ENCODE measurements around the gene DERA.
"Not testable (repeated sequence)": the region's sequence is repeated elsewhere in the genome, so short reads cannot be mapped to it uniquely, and the experiment has no call there.

Gene DERA

DNA sequence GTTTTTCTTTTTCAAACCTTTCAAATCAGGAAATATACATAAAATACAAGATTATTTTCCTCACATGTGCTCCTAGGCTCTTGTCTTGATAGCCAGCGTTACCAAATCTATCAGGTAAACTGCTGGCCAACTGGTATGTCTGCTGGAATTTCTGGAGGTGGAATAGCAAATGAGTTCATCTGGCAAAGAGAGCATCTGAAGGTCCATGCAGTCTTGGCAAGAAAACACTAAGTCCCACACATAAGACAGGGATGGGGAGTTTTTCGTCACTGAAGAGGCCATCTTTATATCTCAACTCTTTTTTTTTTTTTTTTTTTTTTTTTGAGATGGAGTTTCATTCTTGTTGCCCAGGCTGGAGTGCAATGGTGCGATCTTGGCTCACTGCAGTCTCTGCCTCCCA is 60.1 kb downstream of the DERA start:
- DNase-seq, result no peak

DNA sequence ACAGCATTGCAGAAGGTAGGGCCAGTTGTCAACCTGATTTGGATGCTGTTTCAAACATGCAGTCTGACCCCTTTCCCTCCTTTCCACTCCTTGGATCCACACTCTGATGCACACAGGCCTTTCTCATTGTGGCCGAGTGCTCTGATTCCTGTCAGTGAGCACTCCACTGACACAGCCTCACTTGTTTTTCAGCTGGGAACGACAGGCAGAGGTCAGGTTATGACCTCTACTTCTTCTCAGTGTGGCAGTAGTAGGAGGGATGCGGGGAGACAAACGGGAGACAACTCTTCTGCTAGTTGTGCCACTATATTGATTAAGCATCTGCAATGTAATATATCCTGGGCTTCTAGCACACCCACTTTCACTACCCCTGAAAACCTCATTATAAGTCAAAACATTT is 61.8 kb downstream of the DERA start:
- no peak for DNase-seq

DNA sequence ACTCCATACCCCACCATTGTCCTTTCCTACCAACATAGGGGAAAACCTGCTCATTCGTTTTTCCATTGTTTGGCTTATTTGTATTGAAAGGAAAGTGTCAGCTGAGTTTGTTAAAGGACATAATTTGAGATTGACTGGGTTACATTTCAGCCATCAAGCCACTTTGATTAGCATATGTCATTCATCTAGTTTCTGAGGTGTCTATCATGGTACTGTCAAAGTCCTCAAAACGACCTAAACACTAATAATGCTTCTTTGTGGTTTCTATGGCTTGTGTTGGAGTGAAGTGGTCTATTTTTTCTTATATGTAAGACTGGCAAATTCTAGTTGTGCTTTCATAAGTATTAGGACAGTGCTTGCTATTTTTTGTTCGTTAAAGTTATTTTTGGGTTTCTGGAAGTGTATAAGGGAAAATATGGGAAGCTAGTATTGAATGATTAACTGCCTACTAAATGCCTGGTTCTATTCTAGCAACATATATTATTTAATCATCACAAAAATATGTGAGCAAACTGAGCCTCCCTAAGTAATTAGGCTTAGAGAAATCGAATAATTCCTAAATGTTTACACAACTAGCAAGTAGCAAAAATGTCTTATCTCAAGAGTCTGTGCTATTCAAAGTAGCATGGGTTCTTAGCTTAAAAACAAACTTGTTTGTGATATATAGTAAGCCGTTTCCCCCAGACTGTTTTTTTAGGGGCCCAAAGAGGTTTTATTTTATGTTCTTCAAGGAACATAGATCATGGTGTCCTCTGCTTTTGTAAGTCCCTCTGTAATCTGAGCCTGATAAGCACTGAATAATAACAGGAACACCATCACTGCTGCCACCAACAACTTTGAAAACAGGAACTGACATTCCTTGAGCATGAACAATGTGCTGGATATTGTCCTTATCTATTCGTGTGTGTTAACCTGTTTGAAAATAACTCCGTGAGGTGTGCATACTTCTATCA is 67.1 kb downstream of the DERA start:
- no peak for DNase-seq

DNA sequence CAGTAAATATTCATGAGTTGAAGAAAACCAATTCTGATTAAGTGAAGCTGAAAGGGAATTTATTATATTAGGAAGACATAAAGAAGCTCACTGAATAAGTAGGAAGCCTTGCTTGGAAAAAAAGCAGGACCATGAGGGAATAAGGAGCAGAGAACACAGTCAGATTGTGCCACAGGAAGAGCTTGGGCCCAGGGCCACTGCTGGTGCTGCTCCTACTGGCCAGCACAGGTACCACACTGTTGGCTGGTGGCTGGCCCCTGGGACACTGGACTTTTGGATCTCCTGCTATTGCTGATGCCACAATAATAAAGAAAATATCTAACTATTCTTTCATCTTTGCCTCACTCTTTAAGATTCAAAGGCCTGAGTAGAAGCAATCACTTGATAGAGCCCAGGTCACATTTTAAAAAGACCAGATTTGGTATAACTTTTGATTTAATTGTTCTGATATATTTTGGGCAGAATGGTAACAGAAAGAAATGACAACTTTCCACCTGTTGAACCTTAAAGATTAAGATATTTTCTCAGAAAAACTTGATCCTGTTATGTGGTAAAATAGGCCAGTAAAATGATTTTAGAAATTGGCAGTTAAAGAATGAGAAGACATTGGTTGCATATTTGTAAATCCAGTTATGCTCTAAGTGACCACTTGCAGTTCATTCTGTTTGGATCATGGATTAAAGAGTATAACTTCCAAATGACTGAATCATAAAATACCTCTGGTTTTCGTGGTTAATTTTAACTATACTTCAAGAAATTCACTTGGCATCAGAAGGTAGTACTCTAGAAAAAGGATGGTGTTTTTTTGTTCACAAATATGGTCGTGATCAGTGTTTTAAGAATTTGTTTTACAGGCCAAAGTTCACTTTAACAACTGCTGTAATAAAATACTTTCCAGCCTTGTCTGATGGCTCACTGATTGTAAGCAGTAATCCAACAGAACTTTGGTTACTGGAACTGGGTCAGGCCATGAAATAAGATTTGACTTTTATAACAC is 68.3 kb downstream of the DERA start:
- no peak for DNase-seq

DNA sequence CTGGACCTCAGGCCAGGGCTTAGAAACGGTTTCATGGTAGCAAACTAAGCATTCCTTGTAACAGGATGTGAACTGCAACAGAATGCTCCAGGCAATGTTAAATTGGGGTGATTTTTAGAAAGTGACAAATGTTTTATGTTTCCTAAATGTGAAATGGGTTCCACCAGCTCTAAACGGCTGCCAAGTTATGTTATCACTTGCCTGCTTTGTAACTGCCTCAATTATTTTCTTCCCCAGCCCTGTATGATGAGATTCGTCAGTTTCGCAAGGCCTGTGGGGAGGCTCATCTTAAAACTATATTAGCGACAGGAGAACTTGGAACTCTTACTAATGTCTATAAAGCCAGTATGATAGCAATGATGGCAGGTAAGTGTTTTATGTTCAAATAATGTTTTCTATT is 70.9 kb downstream of the DERA start:
- no peak for DNase-seq

DNA sequence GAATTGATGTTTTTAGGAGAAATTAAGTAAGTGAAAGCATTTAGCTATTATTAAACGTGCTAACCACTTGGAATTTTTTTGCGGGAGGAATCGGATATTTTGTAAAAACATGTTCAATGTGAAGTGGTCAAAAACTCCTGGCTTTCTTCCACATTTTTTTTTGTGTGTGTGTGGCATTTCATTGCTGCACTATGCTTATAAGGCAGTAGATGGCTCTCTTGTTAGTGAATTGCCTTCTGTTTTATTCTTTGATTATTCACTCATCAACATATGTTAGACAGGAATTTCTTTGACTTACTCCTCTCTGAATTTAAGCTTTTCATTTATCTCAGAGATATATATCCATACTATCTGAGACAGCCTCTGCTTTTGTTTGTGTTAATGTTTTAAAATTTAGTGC is 71.3 kb downstream of the DERA start:
- no peak for DNase-seq

DNA sequence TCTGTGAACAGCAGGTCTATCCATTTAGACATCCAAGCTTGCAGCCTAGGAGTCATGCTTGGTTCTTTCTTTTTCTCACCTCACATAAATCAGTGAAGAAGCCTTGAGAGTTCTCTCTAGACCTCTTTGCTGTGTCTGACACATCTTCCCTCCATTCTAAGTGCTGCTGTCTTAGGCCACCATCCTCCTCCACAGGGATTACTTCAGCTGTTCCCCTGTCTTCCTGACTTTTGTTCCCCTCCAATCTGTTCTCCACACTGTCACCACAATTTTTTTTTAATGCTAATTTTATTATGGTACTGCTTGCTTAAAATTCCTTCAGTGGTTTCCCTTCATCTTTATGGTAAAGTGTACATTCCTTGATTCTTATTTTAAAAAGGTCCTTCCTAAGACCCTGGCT is 71.8 kb downstream of the DERA start:
- no peak for DNase-seq

DNA sequence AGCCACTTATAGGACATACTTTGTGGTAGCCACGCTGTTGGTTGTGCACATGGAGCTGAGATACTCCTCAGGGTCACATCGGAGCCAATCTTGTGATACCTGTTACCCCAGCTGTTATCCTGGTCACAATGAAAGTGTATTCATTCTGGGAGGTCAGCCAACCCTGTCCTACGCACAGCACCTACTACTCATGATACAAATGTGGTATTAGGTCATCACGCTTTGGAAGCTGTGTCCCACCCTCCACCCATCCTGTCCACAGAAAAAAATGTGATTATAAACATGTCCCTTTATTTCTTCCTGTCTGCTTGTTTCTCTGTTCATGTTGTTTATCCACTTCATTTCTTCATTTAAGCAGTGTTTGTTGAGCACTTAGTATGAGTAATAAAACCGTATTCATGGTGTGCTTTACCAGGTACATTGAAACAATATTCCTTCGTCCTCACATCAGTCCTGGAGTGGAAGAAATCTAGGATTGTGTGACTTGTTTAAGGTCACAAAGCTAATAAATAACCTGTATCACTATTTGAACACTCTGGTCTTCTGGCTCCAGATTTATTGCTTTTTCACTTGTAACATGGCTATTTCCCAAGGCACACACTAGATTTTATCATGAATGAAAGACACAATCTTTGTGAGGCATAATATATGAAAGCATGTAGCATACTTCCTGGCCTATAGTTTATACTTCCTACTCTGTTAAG is 73.1 kb downstream of the DERA start:
- DNase-seq, result no peak

DNA sequence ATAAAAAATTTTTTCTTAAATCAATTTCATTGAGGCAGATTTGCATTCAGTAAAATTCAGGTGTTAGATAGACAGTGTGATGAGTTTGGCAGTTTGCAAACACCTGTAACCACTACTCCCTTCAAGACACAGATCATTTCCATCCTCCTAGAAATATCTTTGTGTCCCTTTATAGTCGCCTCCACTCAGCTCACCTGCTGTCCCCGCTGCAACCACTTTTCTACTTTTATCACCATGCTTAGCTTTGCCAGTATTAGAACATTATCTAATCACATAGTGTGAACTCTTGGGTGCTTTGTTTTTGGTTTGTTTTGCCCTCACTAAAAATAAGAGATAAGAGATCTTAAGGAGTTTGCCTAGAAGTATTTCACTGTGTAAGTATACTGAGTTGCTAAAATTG is 73.8 kb downstream of the DERA start:
- DNase-seq, result no peak

DNA sequence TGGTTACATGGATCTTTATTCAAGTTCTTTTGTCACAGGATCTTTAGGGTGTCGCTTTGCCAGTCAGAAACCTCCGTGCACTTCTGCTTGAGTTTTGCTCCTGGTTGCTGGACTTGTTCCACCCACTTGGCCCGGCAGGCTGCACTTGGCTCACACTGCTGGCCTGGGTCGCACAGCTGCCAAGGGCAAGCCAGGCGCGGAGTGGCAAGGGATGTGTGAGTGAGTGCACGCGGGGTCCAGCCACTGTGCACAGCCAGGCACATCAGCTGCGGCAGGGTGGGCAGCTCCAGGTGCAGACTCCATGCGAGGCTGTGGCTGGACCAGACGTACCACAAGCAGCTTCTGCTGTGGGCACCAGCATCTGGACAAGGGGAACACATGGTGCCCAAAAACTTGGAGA is 76.6 kb downstream of the DERA start:
- no peak for DNase-seq

DNA sequence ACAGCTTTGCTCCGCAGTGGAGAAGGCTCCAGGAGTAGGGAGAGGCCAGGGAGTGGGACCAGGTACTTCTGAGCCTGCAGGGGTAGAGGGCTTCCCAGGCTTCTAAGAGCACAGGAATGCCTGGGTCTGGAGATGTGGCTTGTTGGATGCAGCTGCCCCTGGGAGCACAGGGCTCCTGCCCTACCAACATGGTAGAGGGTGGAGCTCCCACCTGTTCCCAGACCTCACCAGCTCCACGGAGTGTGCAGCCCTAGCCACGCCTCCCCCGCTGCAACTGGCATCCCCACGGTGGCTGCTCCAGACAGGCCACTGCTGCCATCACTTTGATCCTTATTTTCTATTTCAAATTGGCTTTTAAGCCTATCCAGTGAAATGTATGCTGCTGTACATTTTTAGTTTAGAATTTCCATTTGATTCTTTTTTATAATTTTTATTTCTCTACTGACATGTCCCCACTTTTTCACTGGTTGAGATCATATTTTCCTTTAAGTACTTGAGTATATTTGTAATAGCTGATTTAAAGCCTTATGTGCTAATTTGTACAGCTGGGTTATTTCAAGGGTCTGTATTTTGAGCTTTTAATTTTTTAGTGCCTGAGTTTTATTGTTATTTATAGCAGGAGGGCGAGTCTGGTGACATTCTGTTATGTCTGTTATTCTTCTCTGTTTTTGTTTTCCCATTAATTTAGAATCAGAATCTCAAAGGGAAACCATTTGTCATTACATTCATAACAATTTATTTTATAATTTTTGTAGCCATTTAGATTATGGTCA is 78.0 kb downstream of the DERA start:
- DNase-seq, result no peak

DNA sequence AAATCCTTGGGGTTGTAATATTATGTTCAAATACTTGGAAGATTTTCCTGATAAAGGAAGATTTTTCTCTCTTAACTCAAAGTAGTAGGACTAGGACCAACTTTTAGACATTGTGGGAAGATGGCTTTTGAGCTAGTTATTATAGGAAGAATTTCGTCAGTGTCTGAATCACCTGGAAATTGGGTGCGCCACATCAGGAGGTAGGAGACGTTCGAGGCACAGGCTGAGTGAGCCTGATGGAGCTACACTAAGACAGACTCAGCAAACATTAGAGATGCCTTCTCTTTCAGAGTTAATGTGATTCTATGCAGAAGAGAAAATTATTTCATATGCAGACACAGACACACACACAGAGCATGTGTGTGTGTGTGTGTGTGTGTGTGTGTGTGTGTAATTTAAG is 84.7 kb downstream of the DERA start:
- DNase-seq, result no peak

DNA sequence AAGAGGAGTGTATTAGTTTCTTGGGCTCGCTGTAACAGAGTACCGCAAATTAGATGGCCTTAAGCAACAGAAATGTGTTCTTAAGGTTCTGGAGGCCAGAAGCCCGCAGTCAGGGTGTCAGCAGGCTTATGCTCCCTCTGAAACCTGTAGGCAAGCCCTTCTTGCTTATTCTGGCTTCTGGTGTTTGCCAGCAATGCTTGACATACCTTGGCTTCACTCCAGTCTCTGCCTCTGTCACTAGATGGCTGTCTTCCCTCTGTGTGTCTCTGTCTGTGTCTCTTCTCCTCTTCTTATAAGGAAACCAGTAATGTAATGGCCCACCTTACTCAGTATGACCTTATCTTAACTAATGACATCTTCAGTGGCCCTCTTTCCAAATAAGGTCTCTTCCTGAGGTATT is 85.1 kb downstream of the DERA start:
- no peak for DNase-seq

DNA sequence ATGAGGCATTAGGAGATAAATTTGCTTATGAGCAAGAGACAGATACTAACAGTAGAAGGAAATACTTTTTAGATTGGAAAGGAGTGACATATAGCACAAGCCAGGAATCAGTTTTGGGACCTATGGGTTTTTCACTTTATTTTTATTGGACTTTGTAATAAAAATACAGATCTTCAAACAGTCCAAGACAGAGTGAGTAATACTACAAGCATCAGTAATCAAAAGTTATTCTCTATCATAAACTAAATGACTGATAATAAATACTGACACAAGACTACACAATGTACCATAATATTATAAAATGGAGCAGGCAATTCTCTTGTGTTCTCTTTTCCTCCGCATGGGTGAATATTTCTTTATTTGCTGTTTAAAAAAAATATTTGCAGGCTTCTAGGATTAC is 85.8 kb downstream of the DERA start:
- DNase-seq, result no peak

DNA sequence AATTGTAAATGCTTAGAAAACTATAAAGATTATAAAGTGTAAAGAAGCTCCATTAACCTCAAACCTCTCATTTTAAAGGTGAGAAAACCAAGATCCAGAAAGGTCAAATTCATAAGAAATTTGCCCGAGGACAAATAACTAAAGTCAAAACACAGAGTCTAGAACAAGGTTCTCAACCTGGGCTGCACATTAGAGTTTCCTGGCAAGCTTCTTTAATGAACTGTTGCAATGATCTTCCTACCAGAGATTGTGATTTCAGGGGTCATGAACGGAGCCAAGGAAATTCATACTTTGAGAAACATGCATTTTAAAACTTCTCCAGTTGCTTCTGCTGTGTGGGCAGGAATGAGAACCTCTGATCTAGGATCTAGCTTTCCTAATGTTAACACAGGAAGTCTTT is 86.8 kb downstream of the DERA start:
- no peak for DNase-seq

DNA sequence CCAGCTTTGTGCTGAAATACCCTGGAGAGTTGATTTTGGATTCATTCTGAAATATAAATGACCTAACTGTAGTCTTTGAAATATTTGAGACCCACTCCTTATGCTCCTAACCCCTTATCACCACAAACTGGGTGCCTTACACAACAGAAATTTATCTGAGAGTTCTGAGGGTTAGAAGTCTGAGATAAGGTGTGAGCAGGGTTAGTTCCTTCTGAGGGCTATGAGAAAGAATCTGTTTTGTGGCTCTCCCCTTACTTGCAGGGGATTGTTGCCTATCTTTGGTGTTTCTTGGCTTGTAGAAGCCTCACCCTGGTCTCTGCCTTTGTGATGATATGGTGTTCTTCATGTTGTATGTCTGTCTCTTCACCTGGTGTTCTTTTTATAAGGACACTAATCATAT is 91.7 kb downstream of the DERA start:
- no peak for DNase-seq

DNA sequence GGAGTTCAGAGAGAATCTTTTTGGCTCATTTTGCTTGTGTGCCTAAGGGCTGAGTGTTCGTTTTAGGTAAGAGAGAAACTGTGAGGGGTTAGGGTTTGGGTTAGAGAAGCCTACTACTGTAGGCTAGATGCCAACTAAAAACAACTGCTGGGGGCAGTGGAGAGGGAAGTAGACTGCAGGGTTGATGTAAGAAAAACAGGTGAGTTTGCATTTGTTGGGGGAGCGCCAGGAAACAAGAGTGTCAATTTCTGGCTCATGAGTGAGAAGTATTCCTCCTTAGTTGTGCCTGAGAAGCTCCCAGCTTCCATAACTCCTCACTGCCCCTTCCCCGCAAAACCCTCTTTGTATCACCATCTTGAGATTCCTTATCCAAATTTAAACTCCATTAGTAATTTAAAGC is 92.3 kb downstream of the DERA start:
- DNase-seq, result no peak

DNA sequence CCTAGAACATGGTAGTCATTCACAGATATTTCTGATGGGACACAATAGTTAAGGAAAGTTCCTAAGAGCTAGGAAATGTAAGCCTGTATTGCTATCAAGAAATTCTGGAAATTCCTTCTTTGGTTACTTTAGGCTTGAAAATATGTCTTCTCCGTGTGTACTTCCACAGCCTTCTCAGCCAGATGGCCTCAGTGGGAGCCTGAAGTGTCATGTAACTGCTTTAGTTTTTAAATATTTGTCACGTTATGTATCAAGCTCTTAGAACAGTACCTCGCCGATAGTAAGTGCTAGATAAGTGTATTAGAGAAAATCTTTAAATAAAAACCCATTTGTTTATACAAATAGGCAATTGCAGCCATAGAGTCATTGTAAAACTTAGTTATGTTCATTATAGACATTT is 95.6 kb downstream of the DERA start:
- DNase-seq, result no peak

DNA sequence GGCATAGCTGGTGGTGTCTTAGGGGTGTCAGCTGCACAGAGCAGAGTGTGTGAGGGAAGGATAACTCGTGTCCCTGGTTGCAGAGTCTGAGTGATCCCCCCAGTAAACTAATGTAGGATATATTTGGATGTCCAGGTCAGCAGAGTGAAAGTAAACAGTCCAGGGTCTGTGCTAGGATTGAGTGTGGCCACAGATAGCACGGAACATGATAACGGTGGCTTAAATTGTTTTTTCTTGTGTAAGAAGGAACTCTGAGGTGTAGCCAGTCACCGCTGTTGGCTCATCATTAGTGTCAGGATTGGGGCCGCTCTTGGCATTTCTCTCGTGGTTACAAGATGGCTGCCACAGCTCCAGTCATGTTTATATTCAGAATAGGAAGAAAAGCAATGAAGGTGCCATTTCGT is 97.3 kb downstream of the DERA start:
- no peak for DNase-seq

DNA sequence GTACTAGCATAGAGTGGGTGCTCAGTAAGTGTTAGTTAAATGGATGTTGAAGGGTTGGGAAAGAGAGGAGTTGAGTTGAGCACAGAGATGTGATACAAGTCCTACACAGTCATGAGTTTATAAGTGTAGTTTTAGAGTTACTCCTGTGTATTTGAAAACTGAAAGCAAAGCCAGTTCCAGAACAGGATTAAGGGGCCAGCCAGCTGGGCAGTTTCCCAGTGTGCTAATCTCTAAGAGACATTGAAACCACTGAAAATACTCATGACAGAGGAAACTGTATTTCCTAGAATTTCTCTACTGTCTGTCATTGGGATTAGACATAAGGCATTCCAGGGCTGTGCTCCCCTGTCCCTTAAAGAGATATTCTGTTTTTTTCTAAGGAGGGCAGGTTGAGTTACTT is 101.0 kb downstream of the DERA start:
- DNase-seq, result no peak

DNA sequence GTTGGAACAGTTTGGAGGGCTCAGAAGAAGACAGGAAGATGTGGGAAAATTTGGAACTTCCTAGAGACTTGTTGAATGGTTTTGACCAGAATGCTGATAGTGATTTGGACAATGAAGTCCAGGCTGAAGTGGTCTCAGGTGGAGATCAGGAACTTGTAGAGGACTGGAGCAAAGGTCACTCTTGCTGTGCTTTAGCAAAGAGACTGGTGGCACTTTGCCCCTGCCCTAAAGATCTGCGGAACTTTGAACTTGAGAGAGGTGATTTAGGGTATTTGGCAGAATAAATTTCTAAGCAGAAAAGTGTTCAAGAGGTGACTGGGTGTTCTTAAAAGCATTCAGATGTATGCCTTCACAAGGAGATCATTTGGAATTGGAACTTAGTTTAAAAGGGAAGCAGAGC is 102.6 kb downstream of the DERA start:
- DNase-seq, result not testable (repeated sequence)

DNA sequence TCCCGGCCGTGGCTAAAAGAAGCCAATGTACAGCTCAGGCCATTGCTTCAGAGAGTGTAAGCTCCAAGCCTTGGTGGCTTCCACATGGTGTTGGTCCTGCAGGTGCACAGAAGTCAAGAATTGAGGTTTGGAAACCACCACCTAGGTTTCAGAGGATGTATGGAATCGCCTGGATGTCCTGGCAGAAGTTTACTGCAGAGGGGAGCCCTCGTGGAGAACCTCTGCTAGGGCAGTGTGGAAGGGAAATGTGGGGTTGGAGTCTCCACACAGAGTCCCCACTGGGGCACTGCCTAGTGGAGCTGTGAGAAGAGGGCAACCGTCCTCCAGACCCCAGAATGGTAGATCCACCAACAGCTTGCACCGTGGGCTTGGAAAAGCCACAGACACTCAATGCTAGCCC is 103.3 kb downstream of the DERA start:
- not testable (repeated sequence) for DNase-seq

Data from activated naive CD4-positive, alpha-beta T cell treated with anti-CD3 and anti-CD28 coated beads, Interleukin-2, amount 50 U/mL, for 16 hours (primary cell).